ENCODE measurements around the gene TTL.

TTL gene

DNA sequence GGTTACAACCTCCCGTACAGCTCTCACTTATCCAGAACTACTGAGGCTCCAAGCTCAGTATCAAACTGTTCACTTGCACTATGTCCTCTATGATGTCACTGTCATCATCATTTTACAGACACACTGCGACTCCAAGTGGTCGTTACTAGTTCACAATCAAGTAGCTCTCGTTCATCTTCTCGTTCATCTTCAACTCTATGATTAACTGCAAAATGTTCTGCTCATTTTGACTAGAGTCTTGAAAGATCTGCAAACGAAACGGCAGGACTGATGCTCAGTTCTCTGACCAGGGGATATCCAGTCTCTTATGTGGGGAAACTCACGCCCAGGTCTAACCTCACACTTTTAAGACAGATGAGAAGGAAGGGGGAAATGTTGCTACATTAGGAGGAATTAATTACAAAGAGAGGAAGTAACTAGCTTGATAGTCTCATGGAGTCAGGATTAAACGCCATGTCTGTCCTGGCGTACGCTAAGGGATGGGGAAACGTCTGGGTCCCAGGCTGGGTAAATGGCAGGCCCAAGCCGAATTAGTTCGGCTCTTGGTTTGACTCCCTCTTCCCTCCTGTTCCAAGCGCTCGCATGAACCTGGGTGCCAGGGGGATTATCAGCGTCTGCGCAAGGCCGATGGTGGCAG is 101.7 kb downstream of the TTL start:
- TF ChIP-seq, protein P1, sequence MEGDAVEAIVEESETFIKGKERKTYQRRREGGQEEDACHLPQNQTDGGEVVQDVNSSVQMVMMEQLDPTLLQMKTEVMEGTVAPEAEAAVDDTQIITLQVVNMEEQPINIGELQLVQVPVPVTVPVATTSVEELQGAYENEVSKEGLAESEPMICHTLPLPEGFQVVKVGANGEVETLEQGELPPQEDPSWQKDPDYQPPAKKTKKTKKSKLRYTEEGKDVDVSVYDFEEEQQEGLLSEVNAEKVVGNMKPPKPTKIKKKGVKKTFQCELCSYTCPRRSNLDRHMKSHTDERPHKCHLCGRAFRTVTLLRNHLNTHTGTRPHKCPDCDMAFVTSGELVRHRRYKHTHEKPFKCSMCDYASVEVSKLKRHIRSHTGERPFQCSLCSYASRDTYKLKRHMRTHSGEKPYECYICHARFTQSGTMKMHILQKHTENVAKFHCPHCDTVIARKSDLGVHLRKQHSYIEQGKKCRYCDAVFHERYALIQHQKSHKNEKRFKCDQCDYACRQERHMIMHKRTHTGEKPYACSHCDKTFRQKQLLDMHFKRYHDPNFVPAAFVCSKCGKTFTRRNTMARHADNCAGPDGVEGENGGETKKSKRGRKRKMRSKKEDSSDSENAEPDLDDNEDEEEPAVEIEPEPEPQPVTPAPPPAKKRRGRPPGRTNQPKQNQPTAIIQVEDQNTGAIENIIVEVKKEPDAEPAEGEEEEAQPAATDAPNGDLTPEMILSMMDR (IDR thresholded peaks at IDR 0.05) = no peak
- H3K27me3 ChIP-seq = no peaks in the 10 kb centered on the region

DNA sequence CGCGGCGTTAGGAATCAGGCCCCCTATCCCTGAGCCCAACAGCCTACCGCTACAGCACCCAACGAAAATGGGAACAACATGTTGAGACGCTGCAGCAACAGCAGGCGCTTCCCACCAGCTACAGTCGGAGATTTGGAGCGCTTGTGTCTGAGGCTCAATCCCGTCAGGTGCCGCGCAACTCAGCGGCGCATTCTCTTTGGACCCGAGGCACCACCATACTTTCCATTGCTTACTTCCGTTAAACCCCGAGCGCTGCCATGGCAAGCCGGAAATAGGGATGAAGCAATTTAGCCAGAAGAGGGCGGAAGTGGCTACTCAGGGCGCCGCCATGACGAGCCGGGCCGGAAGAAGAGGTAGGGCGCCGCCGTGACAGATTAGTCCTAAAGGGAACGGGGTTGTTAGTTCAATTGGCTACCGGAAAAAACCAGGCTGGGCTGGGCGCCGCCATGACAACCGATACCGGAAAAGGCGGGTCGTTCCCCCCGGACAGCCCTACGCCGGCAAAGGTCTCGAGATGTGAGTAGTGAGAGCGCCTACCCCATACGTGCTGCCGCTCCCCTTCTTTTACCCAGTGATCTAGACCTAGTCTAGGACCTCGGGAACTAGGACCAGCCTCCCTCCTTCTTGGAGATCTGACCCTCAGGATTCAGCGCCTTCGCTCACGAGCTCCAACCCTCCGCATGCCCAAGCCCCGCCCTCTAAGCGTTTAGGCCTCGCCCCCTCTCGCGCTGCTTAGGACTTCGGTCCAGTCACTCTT is 102.4 kb downstream of the TTL start, which contains the start of gene CHCHD5:
TSS of gene CHCHD5 (plus strand) at position 476 of the 757 bp plus-strand sequence. CDS start at position 515, 39 bp downstream.
- peaks cover 18 to 25% of the 10 kb centered on the region in 2 experiments for H3K4me1 ChIP-seq (ENCODE audit: control insufficient read depth in 1 of 2, insufficient read depth in 1 of 2, low read depth in 1 of 2, low read length in 1 of 2)
- peaks cover 31% of the 10 kb centered on the region for H3K36me3 ChIP-seq
- H3K9me3 ChIP-seq = no peaks in the 10 kb centered on the region
- peak within 1 kb of the TSS; percentile 92 for H3K27ac ChIP-seq
- peak within 1 kb of the TSS; percentile 75 to 97 for H3K4me3 ChIP-seq (ENCODE audit: low read depth in 1 of 2, low read length in 1 of 2)
- TF ChIP-seq, protein P1 (IDR thresholded peaks at IDR 0.05) = peak; percentile 42
- no peaks in the 10 kb centered on the region for H3K27me3 ChIP-seq

More for the DNA sequence above, 101.7 kb downstream of the TTL start:
- Histone ChIP-seq H3K27ac (peak overlapping the region; percentile 92), H3K36me3 (peaks cover 27% of the 10 kb centered on the region), H3K4me3 (ENCODE audit: low read depth in 1 of 2, low read length in 1 of 2) (peak overlapping the region; percentile 75 to 97), H3K9me3 (no peaks in the 10 kb centered on the region), H3K4me1 (ENCODE audit: control insufficient read depth in 1 of 2, insufficient read depth in 1 of 2, low read depth in 1 of 2, low read length in 1 of 2) (peaks cover 18 to 25% of the 10 kb centered on the region in 2 experiments)

DNA sequence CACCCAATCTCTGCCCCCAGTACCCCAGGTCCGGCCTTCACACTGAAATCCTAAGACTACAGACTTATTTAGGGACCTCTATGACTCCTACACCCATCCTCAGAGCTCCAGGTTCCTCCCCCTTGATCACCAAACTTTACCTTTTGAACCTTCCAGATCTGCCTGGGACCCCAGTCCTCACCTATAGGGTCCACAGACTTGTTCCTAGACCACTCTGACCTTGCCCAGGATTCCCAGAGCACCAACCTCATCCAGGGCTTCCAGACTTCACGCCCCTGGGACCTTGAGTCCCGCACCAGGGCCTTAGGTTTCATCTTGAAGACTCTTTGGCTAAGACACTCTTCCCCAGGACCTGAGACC is 102.9 kb downstream of the TTL start:
- peak overlapping the region; percentile 92 for H3K27ac ChIP-seq
- no peaks in the 10 kb centered on the region for H3K27me3 ChIP-seq
- no peaks in the 10 kb centered on the region for H3K9me3 ChIP-seq
- TF ChIP-seq, protein P1 (IDR thresholded peaks at IDR 0.05) = no peak
- H3K4me3 ChIP-seq (ENCODE audit: low read depth in 1 of 2, low read length in 1 of 2) = peak overlapping the region; percentile 75 to 97
- H3K36me3 ChIP-seq = peaks cover 31% of the 10 kb centered on the region
- H3K4me1 ChIP-seq (ENCODE audit: control insufficient read depth in 1 of 2, insufficient read depth in 1 of 2, low read depth in 1 of 2, low read length in 1 of 2) = peaks cover 18 to 25% of the 10 kb centered on the region in 2 experiments

DNA sequence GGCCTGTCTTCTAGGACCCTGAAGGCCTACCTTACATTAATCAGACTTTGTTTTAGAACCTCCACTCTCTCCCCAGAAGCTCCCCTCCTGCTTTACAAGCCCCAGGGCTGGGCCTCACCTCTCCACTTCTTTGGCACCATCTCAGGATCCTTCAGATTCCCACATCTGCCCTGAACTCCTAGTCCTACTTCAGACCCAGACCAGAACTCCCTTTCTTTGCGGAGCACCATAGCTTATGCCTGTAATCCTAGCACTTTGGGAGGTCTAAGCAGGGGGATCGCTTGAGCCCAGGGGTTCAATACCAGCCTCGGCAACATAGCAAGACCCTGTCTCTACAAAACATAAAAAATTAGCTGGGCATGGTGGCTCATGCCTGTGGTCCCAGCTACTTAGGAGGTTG is 103.4 kb downstream of the TTL start:
- H3K4me3 ChIP-seq (ENCODE audit: low read depth in 1 of 2, low read length in 1 of 2) = peak overlapping the region in 1 of 2 experiments; percentile 97
- peaks cover 31% of the 10 kb centered on the region for H3K36me3 ChIP-seq
- no peaks in the 10 kb centered on the region for H3K27me3 ChIP-seq
- peak overlapping the region; percentile 92 for H3K27ac ChIP-seq
- H3K4me1 ChIP-seq (ENCODE audit: control insufficient read depth in 1 of 2, insufficient read depth in 1 of 2, low read depth in 1 of 2, low read length in 1 of 2) = peaks cover 18 to 25% of the 10 kb centered on the region in 2 experiments
- no peaks in the 10 kb centered on the region for H3K9me3 ChIP-seq
- TF ChIP-seq, protein P1 (IDR thresholded peaks at IDR 0.05) = no peak

DNA sequence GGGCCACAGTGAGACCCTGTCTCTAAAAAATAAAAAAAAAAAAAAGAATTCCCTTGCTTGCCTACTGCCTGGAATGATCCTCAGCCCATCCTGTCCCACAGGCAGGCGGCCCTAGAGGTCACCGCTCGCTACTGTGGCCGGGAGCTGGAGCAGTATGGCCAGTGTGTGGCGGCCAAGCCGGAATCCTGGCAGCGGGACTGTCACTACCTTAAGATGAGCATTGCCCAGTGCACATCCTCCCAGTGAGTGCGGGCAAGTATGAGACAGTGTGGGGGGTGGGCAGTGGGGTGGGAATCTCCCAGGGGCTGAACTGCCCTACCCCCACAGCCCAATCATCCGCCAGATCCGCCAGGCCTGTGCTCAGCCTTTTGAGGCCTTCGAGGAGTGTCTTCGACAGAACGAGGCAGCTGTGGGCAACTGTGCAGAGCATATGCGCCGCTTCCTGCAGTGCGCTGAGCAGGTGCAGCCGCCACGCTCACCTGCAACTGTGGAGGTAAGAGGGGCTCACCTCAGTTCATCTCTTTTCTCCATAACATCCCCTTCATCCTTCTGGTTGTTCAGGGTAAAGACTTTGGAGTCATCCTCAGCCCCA is 104.0 kb downstream of the TTL start:
- TF ChIP-seq, protein P1 (IDR thresholded peaks at IDR 0.05) = no peak
- H3K27me3 ChIP-seq = no peaks in the 10 kb centered on the region
- peaks cover 18 to 25% of the 10 kb centered on the region in 2 experiments for H3K4me1 ChIP-seq (ENCODE audit: control insufficient read depth in 1 of 2, insufficient read depth in 1 of 2, low read depth in 1 of 2, low read length in 1 of 2)
- no peaks in the 10 kb centered on the region for H3K9me3 ChIP-seq
- H3K27ac ChIP-seq = no peak overlapping the region
- H3K4me3 ChIP-seq (ENCODE audit: low read depth in 1 of 2, low read length in 1 of 2) = no peak overlapping the region
- H3K36me3 ChIP-seq = peaks cover 36% of the 10 kb centered on the region

Data from neutrophil (primary cell).